Epithelial cell of proximal tubule (primary cell): ENCODE measurements around the gene GNAI1. TPM values are rescaled to one million over a fixed set of nuclear protein-coding genes. Genes with fewer than 3 reads are reported as not detected.

ENCODE experiments used
- DNase-seq: peaks from one replicate; pipeline ENCODE4 v3.0.0-alpha.2; 2011; ENCODE audit warnings: low read depth
- H3K4me3 ChIP-seq: 2 replicates; pipeline ENCODE4 v1.5.1; 2011; ENCODE audit warnings: low read depth, mild to moderate bottlenecking, low read length
- CTCF ChIP-seq: conservative IDR thresholded peaks from 2 replicates; pipeline ENCODE4 v1.5.1; 2012; ENCODE audit warnings: low read depth, mild to moderate bottlenecking, low read length
- total RNA-seq: library from RNA; depleted of rRNA; stranded (reverse); fragments of >200 nt; gene quantifications from 2 replicates; pipeline ENCODE4 v1.2.3, GENCODE V29; 2015

Gene GNAI1
- total RNA-seq, 1 donor from 2014 or later = 30.0 TPM

GRCh38 chr7:80131675-80132435, 2.8 kb upstream of the GNAI1 start:
- DNase-seq = no peak
- no peak overlapping the region for H3K4me3 ChIP-seq
- TF ChIP-seq CTCF = no peak

- H3K4me3 ChIP-seq = no peak overlapping the region
- DNase-seq = no peak
- TF ChIP-seq CTCF = no peak
Measured at GRCh38 chr7:80132594-80132993, 2.0 kb upstream of the GNAI1 start.

- H3K4me3 ChIP-seq = peak overlapping the region; percentile 53
- DNase-seq = no peak
Measured at GRCh38 chr7:80133361-80134114, 1.1 kb upstream of the GNAI1 start.

GRCh38 chr7:80134115-80134535, 506 bp upstream of the GNAI1 start:
- H3K4me3 ChIP-seq = peak overlapping the region; percentile 53

More at GRCh38 chr7:80133361-80134114, 1.1 kb upstream of the GNAI1 start:
- TF ChIP-seq CTCF = peak; percentile 39

GRCh38 chr7:80135309-80136104, 876 bp downstream of the GNAI1 start:
- H3K4me3 ChIP-seq = peak overlapping the region; percentile 84
- DNase-seq = no peak
- no peak for TF ChIP-seq CTCF

More at GRCh38 chr7:80134115-80134535, 506 bp upstream of the GNAI1 start:
- TF ChIP-seq CTCF = no peak
- DNase-seq = no peak

GRCh38 chr7:80136261-80137055, 1.8 kb downstream of the GNAI1 start:
- DNase-seq = no peak
- H3K4me3 ChIP-seq = peak overlapping the region; percentile 84
- no peak for TF ChIP-seq CTCF
